Fibroblast of pulmonary artery (primary cell): Measurements from ENCODE around the gene ZNF638.
"Not testable (repeated sequence)": the region's sequence is repeated elsewhere in the genome, so short reads cannot be mapped to it uniquely, and the experiment has no call there.

Source experiments
- DNase-seq: peaks from one replicate; pipeline ENCODE4 v3.0.0-alpha.2; 2010; ENCODE audit warnings: low read depth
- H3K4me3 ChIP-seq: replicated peaks from 2 replicates; pipeline ENCODE4 v1.5.1; 2011; ENCODE audit warnings: low read depth, mild to moderate bottlenecking, control low read depth, low read length, moderate library complexity
- TF ChIP-seq, protein P1 (sequence below): IDR thresholded peaks from 2 replicates; pipeline ENCODE4 v1.5.1; 2011; ENCODE audit warnings: mild to moderate bottlenecking, control low read depth, low read length, inconsistent platforms; ENCODE audit errors: missing control alignments

Gene ZNF638

DNA sequence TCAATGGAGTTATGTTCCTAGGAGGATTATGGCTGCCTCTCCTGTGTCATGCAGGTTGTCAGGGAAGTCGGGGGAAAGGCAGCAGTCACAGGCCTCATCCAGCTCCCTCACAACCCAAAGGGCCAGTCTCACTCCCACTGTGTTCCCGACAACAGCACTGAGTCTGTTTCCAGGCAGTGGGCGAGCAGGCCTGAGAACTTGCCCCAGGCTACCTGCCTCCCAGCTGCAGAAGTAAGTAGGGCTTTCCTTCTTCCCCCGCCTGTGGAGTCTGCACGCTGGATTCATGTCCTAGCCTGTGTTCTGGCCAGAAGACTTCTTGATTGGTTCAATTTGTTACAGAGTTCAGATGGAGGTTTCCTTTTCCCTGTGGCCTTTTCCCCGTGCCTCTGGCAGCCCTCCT lies 8.2 kb upstream of the ZNF638 start:
- TF ChIP-seq, protein P1, sequence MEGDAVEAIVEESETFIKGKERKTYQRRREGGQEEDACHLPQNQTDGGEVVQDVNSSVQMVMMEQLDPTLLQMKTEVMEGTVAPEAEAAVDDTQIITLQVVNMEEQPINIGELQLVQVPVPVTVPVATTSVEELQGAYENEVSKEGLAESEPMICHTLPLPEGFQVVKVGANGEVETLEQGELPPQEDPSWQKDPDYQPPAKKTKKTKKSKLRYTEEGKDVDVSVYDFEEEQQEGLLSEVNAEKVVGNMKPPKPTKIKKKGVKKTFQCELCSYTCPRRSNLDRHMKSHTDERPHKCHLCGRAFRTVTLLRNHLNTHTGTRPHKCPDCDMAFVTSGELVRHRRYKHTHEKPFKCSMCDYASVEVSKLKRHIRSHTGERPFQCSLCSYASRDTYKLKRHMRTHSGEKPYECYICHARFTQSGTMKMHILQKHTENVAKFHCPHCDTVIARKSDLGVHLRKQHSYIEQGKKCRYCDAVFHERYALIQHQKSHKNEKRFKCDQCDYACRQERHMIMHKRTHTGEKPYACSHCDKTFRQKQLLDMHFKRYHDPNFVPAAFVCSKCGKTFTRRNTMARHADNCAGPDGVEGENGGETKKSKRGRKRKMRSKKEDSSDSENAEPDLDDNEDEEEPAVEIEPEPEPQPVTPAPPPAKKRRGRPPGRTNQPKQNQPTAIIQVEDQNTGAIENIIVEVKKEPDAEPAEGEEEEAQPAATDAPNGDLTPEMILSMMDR, result no peak
- H3K4me3 ChIP-seq, result no peak overlapping the region
- DNase-seq, result no peak

DNA sequence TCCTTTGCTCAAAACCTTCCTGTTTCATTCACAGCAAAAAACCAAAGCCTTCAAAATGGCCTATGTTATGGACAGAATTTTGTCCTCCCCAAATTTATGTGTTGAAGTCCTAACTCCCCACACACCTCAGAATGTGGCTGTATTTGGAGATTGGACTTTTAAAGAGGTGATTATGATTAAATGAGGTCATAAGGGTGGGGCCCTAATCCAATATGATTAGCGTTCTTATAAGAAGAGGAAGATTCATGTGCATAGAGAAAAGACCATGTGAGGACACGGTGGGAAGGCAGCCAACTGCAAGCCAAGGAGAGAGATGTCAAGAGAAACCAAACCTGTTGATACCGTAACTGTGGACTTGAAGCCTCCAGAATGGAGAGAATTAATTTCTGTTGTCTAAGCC lies 4.6 kb upstream of the ZNF638 start:
- TF ChIP-seq, protein P1, result no peak
- DNase-seq, result no peak
- H3K4me3 ChIP-seq, result no peak overlapping the region

DNA sequence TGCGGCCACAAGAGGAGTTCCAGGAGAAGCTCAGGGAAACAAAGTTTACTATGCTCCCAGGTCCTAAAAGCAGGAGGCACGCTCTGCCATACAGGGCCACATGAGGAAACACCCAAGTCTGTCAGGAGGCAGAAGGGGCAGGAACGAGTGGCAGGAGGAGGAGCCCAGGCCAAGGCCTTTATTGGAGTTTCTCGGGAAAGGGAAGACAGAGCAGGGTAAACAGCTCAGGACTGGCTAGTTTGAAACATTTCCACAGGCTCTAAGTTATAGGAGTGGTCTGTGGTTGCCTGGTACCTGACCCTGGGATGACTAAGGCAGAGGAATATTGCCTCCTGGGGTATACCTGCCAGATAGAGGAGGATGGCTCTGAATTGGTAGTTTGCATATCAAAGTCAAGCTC lies 3.7 kb upstream of the ZNF638 start:
- DNase-seq, result no peak
- TF ChIP-seq, protein P1, result no peak
- H3K4me3 ChIP-seq, result no peak overlapping the region

DNA sequence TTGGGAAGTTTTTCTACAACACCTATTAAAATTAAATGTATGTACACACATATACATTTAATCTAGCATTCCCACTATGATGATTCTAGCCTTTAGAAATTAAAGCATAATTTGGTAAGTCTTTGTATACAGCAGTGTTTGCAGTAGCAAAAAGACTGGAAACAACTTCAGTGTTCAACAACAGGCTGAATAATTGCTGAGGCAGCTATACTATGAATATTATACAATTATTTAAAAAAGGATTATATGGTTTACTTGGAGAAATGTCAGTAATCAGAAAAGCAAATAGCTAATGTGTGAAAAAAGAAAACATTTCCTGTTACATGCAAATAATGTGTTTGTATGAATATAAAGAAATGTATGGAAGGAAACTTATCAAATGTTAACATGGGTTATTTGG lies 1.4 kb upstream of the ZNF638 start:
- TF ChIP-seq, protein P1, result no peak
- no peak for DNase-seq
- no peak overlapping the region for H3K4me3 ChIP-seq

DNA sequence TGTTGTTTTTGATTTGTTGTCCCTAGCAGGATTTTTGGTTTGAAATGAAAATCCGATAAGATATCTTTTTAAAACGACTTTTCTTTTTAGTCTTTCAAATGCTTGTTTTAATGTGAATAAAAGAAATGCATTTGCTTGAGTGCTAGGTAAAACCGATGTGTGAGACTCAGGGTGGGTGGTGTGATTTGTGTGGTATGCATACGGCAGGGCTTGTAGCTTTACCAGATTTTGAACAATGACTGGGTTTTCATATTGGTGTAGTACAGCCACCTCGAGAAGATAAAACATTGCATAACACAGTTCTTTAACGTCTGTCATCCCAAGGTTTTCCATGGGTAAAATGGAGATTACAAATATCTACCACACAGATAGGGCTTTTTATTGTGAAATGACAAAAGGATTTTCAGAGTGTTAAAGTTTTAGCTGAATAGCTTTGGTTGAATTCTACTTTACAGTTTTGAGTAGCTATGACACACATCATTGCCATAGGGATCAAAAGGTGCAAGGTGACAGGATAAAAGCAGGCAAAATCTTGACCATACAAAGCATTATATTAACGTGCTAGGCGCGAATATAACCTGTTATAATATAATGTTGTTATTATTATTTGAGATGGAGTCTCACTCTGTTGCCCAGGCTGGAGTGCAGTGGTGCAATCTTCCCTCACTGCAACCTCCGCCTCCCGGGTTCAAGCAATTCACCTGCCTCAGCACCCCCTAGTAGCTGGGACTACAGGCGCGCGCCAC lies 824 bp upstream of the ZNF638 start:
- no peak overlapping the region for H3K4me3 ChIP-seq
- DNase-seq, result peak; percentile 23

DNA sequence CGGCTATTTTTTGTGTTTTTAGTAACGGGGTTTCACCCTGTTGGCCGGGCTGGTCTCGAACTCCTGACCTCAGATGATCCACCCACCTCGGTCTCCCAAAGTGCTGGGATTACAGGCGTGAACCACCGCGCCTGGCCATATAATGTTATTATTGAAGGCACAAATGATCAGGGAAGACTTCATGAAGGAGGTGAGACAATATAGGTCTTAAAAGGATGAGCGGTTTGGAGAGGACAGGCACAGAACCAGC lies 326 bp upstream of the ZNF638 start:
- not testable (repeated sequence) for DNase-seq
- H3K4me3 ChIP-seq, result peak overlapping the region; percentile 37

More for the DNA sequence above, 824 bp upstream of the ZNF638 start:
- TF ChIP-seq, protein P1, result no peak

DNA sequence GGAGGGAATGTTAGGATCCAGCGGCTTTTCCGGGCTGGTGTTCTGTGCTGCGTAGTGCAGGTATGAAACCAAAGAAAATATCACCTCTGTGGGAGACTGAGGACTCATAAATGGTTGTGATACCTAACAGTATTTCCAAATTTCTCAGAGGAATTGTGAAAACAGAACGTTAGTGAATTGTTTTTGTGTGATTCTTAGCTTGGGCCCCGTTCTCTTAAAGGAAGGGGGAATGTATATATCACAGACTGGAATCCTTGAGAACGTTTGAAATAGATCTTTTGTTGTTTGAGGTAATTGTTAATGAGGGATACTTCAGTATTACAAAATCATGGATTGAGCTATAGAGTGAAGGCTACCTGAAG lies 834 bp downstream of the ZNF638 start:
- DNase-seq, result no peak
- H3K4me3 ChIP-seq, result peak overlapping the region; percentile 97
- TF ChIP-seq, protein P1, result no peak
